Thoracic aorta (tissue), 2 donors: ENCODE results near the gene IQUB. TPM values are rescaled to one million over a fixed set of nuclear protein-coding genes. Genes with fewer than 3 reads are reported as not detected.

Source experiments
- ATAC-seq: fragments of 150-250 bp; one replicate; pipeline ENCODE4 v1.8.0; 2017; ENCODE audit warnings: low read depth; ENCODE audit not compliant: insufficient number of reproducible peaks, low FRiP score
- DNase-seq: peaks from one replicate; pipeline ENCODE4 v3.0.0-alpha.2; 2020; ENCODE audit warnings: low spot score
- H3K27ac ChIP-seq, 2 donors: fragments of 200-600 bp; sonication (generic); 1 replicate in 1 of 2; 2 replicates in 1 of 2; pipeline ENCODE4 v1.5.1; 2016; ENCODE audit warnings: mild to moderate bottlenecking in 2 of 2, moderate library complexity in 2 of 2
- H3K27me3 ChIP-seq: fragments of 200-600 bp; sonication (generic); replicated peaks from 2 replicates; pipeline ENCODE4 v1.6.0; 2016; ENCODE audit warnings: mild to moderate bottlenecking; ENCODE audit not compliant: insufficient read depth
- H3K36me3 ChIP-seq: fragments of 200-600 bp; sonication (generic); one replicate; pipeline ENCODE4 v1.5.1; 2016
- H3K4me1 ChIP-seq, 2 donors: fragments of 200-600 bp; sonication (generic); 1 replicate in 1 of 2; 2 replicates in 1 of 2; pipeline versions ENCODE4 v1.5.1 to v1.6.0; 2016; ENCODE audit warnings: low read depth in 2 of 2, mild to moderate bottlenecking in 1 of 2; ENCODE audit not compliant: control insufficient read depth in 1 of 2
- H3K4me3 ChIP-seq: fragments of 200-600 bp; sonication (generic); 2 replicates; pipeline ENCODE4 v1.5.1; 2016; ENCODE audit warnings: mild to moderate bottlenecking
- H3K9me3 ChIP-seq: fragments of 200-600 bp; sonication (generic); 2 replicates; pipeline ENCODE4 v1.5.1; 2016
- total RNA-seq, 2 donors: library from RNA; depleted of rRNA; stranded (reverse); fragments of >200 nt; gene quantifications; one replicate each; pipeline versions ENCODE4 v1.1.0 to v1.2.3, GENCODE V29; 2016
- TF ChIP-seq, protein P1 (sequence below): fragments of 200-600 bp; sonication (generic); IDR thresholded peaks from one replicate; pipeline ENCODE4 v1.5.1; 2019; ENCODE audit warnings: antibody characterized with exemption

IQUB gene
- total RNA-seq = 1 to 10 TPM in 1 of 2 donors, under 1 TPM in 1; 0.21 to 1.4 TPM

DNA sequence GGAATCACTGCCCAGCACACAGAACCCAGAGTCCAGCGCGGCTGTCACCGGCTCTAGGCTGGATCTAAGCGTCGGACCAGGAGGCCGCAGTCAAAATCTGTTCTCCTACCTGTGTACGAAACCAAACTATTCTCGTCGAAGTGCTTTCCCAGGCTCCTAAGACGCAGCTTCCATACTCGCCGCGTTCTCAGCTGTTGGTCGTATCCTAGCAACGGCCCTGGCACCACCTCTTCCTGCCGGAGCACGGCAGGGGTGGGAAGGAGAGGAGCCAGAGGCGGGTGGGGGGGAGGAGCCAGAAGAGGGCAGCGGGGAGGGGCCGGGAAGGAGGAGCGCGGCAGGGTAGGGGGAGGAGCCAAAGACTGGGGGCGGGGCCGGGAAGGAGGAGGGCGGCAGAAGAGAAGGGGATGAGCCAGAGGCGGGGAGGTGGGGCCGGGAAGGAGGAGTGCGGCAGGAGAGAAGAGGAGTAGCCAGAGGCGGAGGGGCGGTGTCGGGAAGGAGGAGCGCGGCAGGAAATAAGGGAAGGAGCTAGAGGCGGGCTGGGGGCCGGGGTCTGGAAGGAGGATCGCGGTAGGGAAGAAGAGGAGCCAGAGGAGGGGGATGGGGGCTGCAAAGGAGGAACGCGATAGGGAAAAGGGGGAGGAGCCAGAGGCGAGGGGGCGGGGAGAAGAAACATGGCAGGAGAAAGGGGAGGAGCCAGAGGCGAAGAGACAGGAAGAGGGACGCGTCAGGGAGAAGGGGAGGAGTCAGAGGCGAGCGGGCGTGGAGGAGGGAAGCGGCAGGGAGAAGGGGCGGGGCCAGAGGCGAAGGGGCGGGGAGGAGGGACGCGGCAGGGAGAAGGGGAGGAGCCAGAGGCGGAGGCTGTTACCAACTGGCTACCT, at the start of gene IQUB:
Gene IQUB, minus strand, starts transcription at position 213 of the 878 bp plus-strand sequence. CDS start 22,255 bp downstream, outside the sequence.
- H3K4me3 ChIP-seq = peak within 1 kb of the TSS; percentile 83
- peak; percentile 99 for ATAC-seq
- no peaks in the 10 kb centered on the region for H3K27me3 ChIP-seq
- H3K4me1 ChIP-seq = peaks cover 2 to 9% of the 10 kb centered on the region in 2 donors
- peak; percentile 98 for DNase-seq
- H3K9me3 ChIP-seq = no peaks in the 10 kb centered on the region
- H3K27ac ChIP-seq = peak within 1 kb of the TSS; percentile 73 to 78
- no peaks in the 10 kb centered on the region for H3K36me3 ChIP-seq
- TF ChIP-seq, protein P1, sequence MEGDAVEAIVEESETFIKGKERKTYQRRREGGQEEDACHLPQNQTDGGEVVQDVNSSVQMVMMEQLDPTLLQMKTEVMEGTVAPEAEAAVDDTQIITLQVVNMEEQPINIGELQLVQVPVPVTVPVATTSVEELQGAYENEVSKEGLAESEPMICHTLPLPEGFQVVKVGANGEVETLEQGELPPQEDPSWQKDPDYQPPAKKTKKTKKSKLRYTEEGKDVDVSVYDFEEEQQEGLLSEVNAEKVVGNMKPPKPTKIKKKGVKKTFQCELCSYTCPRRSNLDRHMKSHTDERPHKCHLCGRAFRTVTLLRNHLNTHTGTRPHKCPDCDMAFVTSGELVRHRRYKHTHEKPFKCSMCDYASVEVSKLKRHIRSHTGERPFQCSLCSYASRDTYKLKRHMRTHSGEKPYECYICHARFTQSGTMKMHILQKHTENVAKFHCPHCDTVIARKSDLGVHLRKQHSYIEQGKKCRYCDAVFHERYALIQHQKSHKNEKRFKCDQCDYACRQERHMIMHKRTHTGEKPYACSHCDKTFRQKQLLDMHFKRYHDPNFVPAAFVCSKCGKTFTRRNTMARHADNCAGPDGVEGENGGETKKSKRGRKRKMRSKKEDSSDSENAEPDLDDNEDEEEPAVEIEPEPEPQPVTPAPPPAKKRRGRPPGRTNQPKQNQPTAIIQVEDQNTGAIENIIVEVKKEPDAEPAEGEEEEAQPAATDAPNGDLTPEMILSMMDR = no peak

DNA sequence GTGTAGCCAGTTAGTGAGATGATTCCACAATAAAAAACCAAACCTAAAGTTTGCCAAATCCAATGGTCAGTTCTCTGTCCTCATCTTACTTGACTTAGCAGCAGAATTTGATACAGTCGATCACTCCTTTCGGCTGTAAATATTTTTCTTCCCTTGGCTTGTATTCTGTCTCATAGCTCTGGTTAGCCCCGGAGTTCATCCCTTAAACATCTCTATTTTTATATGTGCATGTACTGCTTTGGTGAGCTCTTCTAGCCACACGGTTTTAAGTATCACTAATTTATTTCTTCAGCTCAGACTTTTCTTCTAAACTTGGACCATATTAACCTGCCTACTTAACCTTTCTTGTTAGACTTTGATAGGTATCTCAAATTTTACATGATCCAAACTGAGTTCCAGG, 49.4 kb upstream of the IQUB start:
- Histone ChIP-seq H3K4me1 (no peaks in the 10 kb centered on the region), H3K27me3 (no peaks in the 10 kb centered on the region), H3K9me3 (no peaks in the 10 kb centered on the region), H3K4me3 (no peak overlapping the region), H3K27ac (no peak overlapping the region), H3K36me3 (no peaks in the 10 kb centered on the region)
- ATAC-seq (no peak), DNase-seq (no peak)
- TF ChIP-seq, protein P1 = no peak

DNA sequence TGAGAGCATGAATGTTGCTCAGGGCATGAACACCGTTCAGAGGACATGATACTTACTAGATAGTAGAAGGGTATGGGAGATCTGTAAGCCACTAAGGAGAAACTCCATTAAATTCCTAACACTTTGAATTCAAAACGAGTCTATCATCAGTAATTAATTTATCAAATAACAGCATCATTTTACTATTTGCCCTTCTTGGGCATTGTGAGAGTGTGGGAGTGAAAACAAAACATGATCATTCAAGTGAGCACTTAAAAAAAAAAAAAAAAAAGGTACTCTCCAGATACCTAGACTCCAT, 46.7 kb upstream of the IQUB start:
- DNase-seq (no peak), ATAC-seq (no peak)
- no peak overlapping the region for H3K27ac ChIP-seq
- H3K9me3 ChIP-seq = no peaks in the 10 kb centered on the region
- no peak overlapping the region for H3K4me3 ChIP-seq
- no peaks in the 10 kb centered on the region for H3K27me3 ChIP-seq
- TF ChIP-seq, protein P1 = no peak
- no peaks in the 10 kb centered on the region for H3K4me1 ChIP-seq
- H3K36me3 ChIP-seq = no peaks in the 10 kb centered on the region

DNA sequence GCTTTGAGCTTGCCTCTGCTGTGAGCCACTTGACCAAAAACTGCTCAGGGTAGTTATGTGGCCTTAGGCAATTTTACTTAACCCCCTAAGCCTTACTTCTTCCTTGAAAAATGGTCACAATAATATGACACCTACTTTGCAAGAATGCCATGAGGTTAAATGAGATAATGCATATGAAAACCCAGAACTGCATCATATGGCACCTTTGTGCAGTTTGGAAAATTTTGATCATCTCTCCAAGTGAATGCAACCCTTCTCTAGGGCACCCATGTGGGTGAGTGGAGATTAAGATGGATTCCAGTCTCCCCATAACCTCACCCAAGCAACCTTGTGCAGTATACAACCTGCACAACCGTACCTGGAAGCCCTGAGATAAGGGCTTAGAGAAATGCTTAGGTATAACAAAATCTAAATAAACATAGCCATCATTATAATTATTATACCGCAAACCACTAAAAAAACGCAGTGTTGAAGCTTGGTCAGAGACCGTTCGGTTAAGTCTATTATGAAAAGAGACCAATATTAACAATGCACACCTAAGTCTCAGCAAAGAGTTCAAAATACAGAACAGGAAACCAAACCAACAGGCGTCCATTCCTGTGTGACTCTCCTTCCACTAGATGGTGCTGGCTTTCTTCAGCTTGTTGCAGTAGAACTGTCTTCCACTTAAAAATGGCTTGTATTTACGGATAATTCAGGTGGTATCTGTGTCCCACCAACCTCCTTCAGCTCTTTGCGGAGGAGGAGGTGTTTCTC, 46.2 kb upstream of the IQUB start:
- H3K4me3 ChIP-seq = no peak overlapping the region
- DNase-seq = no peak
- no peak overlapping the region for H3K27ac ChIP-seq
- no peaks in the 10 kb centered on the region for H3K27me3 ChIP-seq
- H3K36me3 ChIP-seq = no peaks in the 10 kb centered on the region
- TF ChIP-seq, protein P1 = no peak
- no peak for ATAC-seq
- H3K9me3 ChIP-seq = no peaks in the 10 kb centered on the region
- H3K4me1 ChIP-seq = no peaks in the 10 kb centered on the region

DNA sequence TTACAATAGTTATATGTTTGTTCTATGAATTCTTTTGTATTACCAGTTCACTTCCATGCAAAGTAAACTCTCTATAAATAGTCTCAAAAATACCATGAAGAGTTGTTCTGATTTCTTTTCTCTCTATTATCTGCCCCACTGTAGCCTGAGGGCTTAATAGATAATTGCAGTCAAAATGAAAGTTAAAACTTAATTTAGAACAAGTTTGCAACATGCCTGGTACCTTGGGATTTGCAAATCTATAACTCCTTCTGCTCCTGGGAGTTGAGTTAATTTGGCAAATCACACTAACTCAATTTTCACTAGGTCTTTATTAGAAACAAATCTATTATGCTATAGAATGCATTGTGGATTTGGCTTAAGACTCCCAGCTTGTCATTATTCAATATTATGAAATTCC, 45.0 kb upstream of the IQUB start:
- Histone ChIP-seq H3K36me3 (no peaks in the 10 kb centered on the region), H3K9me3 (no peaks in the 10 kb centered on the region), H3K27ac (no peak overlapping the region), H3K4me1 (no peaks in the 10 kb centered on the region), H3K27me3 (no peaks in the 10 kb centered on the region), H3K4me3 (no peak overlapping the region)
- ATAC-seq = no peak
- TF ChIP-seq, protein P1 = no peak
- DNase-seq = no peak
